ENCODE results near the gene NRCAM.

DNA sequence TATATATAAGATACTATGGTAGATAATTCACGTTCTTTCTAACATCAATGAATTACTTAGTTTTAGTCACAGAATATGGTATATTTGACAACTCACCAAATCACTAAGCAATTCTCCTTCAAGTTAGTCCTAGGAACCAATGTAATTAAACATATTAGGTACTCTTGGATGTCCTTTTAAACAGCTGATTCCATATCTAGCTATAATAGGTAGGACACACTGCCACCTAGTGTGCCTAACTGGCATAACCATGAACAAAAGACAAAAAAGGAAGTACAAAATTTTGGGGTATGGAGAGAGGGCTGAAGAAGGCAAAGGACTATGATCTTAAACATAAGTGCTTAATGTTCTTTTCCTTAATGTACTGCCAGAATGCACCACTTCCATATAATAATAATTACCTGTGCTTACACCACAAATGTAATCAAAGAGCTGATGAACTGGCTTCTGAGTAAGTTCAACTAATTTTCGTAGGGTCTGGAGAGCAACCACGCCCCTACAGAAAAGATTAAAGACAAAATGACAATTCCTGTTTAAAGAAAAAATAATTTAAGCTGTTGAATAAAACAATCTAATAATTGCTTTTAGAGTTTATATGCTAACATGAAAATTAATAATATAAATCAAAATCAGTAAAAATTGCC, 41.0 kb upstream of the NRCAM start:
- peak; percentile 57 to 75 (median 61) for TF ChIP-seq CTCF (IDR thresholded peaks at IDR 0.05)
- TF ChIP-seq POLR2A (IDR thresholded peaks at IDR 0.05), result no peak

Data from vagina (tissue), 2 donors.